ENCODE measurements around the gene GRAMD1B. TPM values are rescaled to one million over a fixed set of nuclear protein-coding genes. Genes with fewer than 3 reads are reported as not detected.

Gene GRAMD1B
- total RNA-seq, 1 donor from 2014 or later = 6.0 TPM

GRCh38 chr11:123410218-123410549 lies 19.9 kb upstream of the GRAMD1B start:
- no peak overlapping the region for H3K4me3 ChIP-seq (ENCODE audit: low read depth, low read length)
- TF ChIP-seq CTCF (conservative IDR thresholded peaks at IDR 0.05; ENCODE audit: low read depth, low read length) = no peak
- DNase-seq (ENCODE audit: low read depth) = no peak

- DNase-seq (ENCODE audit: low read depth) = no peak
- no peak overlapping the region for H3K4me3 ChIP-seq (ENCODE audit: low read depth, low read length)
- TF ChIP-seq CTCF (conservative IDR thresholded peaks at IDR 0.05; ENCODE audit: low read depth, low read length) = no peak
Measured at GRCh38 chr11:123413636-123414035, 16.4 kb upstream of the GRAMD1B start.

- no peak for TF ChIP-seq CTCF (conservative IDR thresholded peaks at IDR 0.05; ENCODE audit: low read depth, low read length)
- no peak for DNase-seq (ENCODE audit: low read depth)
- H3K4me3 ChIP-seq (ENCODE audit: low read depth, low read length) = no peak overlapping the region
Measured at GRCh38 chr11:123416566-123416965, 13.5 kb upstream of the GRAMD1B start.

GRCh38 chr11:123418351-123419114 lies 11.5 kb upstream of the GRAMD1B start:
- TF ChIP-seq CTCF (conservative IDR thresholded peaks at IDR 0.05; ENCODE audit: low read depth, low read length) = no peak

GRCh38 chr11:123419731-123420452 lies 10.2 kb upstream of the GRAMD1B start:
- TF ChIP-seq CTCF (conservative IDR thresholded peaks at IDR 0.05; ENCODE audit: low read depth, low read length) = no peak
- no peak overlapping the region for H3K4me3 ChIP-seq (ENCODE audit: low read depth, low read length)
- DNase-seq (ENCODE audit: low read depth) = no peak

More at GRCh38 chr11:123418351-123419114, 11.5 kb upstream of the GRAMD1B start:
- DNase-seq (ENCODE audit: low read depth) = no peak
- H3K4me3 ChIP-seq (ENCODE audit: low read depth, low read length) = no peak overlapping the region

GRCh38 chr11:123421589-123421988 lies 8.5 kb upstream of the GRAMD1B start:
- H3K4me3 ChIP-seq (ENCODE audit: low read depth, low read length) = no peak overlapping the region
- DNase-seq (ENCODE audit: low read depth) = no peak
- no peak for TF ChIP-seq CTCF (conservative IDR thresholded peaks at IDR 0.05; ENCODE audit: low read depth, low read length)
